Lower leg skin (tissue), 3 donors: Measurements from ENCODE around the gene PAPPA.

Experiments used
- POLR2A ChIP-seq, 2 donors: fragments of 450-650 bp; IDR thresholded peaks; one replicate each; pipeline ENCODE4 v1.6.1; 2016 to 2017; ENCODE audit warnings: antibody characterized with exemption in 2 of 2, mild to moderate bottlenecking in 1 of 2, moderate library complexity in 1 of 2
- TF ChIP-seq, protein P1 (sequence below), 3 donors: fragments of 450-650 bp; IDR thresholded peaks; one replicate each; pipeline ENCODE4 v1.5.1; 2016; ENCODE audit warnings: antibody characterized with exemption in 3 of 3, mild to moderate bottlenecking in 3 of 3, moderate library complexity in 2 of 3

DNA sequence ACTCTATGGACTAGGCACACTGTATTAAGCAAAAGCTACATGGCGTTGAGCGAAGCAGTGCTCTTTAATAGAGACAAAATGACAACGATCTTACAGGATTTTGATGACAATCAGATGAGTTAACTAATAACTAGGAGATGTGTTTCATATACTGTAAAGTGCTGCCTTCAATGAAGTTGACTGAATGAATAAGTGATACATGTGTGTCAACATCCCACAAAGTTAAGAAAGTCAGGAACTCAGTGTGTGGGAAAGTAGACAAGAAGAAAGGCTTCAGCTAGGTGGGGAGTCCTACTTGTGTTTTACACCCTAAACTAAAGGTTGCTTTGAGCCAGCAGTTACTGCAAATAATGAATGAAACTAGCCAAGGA is 79.6 kb downstream of the PAPPA start:
- TF ChIP-seq, protein P1, sequence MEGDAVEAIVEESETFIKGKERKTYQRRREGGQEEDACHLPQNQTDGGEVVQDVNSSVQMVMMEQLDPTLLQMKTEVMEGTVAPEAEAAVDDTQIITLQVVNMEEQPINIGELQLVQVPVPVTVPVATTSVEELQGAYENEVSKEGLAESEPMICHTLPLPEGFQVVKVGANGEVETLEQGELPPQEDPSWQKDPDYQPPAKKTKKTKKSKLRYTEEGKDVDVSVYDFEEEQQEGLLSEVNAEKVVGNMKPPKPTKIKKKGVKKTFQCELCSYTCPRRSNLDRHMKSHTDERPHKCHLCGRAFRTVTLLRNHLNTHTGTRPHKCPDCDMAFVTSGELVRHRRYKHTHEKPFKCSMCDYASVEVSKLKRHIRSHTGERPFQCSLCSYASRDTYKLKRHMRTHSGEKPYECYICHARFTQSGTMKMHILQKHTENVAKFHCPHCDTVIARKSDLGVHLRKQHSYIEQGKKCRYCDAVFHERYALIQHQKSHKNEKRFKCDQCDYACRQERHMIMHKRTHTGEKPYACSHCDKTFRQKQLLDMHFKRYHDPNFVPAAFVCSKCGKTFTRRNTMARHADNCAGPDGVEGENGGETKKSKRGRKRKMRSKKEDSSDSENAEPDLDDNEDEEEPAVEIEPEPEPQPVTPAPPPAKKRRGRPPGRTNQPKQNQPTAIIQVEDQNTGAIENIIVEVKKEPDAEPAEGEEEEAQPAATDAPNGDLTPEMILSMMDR (IDR thresholded peaks at IDR 0.05) = no peak
- no peak for TF ChIP-seq POLR2A (IDR thresholded peaks at IDR 0.05)
